GM18870 (cell line): ENCODE data around the gene HNRNPR.
"Not testable (repeated sequence)": the region's sequence is repeated elsewhere in the genome, so short reads cannot be mapped to it uniquely, and the experiment has no call there.

Source experiments
- ATAC-seq: cut with Tn5 transposase; IDR thresholded peaks from one replicate; pipeline ENCODE4 v1.9.1; 2021; ENCODE audit warnings: moderate library complexity; ENCODE audit not compliant: unreplicated experiment

HNRNPR gene

GRCh38 chr1:23344111-23344986 is at the start of gene HNRNPR:
Gene HNRNPR, minus strand, starts transcription at chr1:23344284. Its CDS starts 3,276 bp downstream, at chr1:23341008.
- ATAC-seq, result peak; percentile 84

DNA sequence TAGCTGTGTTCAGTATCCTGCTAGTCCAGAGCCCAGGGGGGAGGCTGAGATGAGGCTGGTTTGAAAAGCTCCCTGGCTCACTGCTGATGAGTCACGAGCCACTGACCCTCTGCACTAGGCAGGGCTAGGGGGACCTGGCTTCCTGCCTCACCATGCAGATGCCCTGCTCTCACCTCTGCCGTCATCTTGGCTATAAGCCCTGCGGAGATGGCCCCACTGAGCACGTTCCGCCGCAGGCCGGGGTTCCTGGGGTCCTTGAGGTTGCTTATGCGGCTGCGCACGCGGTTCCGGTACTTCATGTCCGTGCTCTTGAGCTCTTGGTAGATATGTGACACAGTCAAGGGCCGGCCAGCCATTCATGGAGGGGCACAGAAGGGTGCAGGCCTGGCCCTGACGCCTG is 49.6 kb upstream of the HNRNPR start:
- ATAC-seq, result no peak

DNA sequence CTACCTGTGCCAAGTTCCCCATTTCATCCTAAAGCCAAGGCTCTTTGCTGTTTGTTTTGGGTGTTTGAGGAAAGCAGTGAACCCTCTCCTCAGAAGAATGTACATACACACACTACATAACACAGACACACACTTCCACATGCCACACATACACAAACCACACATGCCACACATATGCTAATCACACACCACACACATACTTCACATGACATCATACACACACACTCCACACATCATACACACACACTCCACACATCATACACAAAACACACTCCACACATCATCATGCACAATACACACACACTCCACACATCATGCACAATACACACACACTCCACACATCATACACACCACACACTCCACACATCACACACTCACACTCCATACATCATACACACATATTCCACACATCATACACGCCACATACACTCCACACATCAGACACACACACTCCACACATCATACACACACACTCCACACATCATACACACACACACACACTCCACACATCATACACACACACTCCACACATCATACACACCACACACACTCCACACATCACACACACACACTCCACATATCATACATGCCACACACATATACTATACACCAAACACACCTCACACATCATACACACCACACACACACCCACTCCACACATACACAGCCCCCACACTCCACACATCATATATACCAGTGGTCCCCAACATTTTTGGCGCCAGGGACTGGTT is 48.2 kb upstream of the HNRNPR start:
- no peak for ATAC-seq

- ATAC-seq, result no peak
Measured at GRCh38 chr1:23389837-23390321, 45.8 kb upstream of the HNRNPR start.

DNA sequence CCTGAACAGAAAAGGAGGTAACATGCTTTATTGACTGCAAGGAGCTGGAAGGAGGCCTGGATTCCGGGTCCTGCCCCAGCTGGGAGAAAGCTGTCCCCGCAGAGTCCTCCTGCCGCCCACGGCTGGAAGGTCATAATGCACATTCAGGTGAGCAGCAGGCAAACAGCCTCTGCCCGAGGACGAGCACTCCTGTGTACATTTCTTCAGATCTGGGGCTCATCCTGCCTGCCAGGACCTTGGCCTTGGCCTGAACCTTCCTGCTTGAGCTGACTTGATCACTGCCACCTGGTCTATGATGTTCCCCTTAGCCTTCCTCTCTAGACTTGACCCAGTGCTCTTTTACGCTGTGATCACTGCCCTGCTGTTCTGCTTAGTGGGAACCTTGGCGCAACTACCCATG is 43.4 kb upstream of the HNRNPR start:
- no peak for ATAC-seq

DNA sequence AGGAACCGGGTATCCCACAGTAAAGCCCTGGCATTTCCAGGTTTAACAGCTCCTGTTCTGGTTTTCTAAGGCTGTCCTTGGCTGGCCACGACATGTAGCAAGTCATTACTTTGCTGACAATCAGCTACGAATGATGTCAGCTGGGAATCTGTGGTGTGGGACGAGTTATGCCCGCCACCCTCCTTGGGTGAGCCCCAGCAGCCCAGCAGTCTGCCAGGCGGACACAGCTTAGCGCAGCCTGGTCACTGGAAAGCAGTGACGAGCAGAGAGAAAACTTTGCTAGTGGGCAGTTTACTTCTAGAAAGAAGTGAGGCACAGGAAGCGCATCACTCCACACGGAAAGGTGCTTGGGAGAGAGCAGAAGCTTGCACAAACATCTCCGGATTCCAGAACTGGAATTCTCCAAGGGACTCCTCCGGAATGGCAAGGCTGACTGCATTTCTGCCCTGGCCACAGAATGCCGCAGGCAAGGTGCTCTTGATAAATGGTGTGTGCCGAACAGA is 41.1 kb upstream of the HNRNPR start:
- ATAC-seq, result no peak

DNA sequence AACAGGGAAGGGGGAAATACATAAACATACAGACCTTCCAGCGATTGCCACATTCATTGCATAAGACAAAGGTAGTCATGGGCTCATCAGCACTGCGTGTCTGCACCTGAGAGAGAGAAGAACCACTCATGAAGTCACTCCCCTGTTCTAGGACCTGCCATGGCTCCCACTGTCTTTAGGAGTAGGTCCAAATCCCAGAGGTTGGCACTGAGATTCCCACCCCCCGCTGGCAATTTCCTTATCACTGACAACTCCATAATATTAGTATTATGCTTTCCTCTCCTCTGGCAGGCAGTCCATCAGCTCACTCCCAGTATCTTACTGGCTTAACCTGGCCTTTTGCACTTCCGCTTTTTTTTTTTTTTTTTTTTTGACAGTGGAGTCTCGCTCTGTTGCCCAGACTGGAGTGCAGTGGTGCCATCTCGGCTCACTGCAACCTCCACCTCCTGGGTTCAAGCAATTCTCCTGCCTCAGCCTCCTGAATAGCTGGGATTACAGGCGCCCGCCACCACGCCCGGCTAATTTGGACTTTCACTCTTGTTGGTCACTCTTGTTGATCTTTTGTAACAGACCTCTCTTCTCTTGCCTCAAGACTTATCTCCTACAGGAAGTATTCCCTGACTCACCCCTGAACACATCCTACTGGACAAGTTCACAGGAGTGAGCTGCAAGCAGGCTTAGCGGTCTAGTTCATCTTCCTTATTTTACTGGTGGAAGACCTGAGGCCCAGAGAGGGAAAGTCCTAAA is 40.4 kb upstream of the HNRNPR start:
- no peak for ATAC-seq

- no peak for ATAC-seq
Measured at GRCh38 chr1:23383577-23384311, 39.7 kb upstream of the HNRNPR start.

- no peak for ATAC-seq
Measured at GRCh38 chr1:23381233-23381885, 37.3 kb upstream of the HNRNPR start.

DNA sequence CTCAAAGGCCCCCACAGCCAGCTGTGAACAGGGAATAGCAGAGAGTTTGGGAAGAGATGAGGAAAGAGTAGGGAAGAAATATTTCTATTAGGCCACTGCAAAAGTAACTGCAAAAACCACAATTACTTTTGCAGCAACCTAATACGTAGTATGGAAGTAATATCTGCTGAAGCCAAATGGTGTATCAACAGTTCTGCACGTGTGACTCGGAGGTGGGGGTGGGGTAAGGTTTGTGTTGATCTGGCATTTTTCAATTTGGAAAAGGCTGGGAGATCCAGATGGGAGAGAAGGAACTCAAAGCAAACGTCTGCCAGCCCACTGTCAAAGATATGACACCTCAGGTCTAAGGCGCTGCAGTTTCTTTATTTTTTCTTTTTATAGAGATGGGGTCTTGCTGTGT is 36.6 kb upstream of the HNRNPR start:
- no peak for ATAC-seq

DNA sequence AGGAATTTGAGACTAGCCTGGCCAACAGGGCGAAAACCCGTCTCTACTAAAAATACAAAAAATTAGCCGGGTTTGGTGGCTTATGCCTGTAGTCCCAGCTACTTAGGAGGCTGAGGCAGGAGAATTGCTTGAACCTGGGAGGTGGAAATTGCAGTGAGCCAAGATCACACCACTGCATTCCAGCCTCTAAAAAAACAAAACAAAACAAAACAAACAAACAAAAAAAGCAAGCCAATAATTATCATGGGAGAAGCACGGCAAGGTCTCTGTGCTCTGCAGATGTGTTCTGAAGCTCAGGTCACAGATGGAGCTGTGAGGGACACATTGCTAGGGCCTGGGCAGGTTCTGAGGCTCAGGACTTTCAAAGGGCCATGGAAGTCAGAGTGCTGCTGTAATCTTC is 36.2 kb upstream of the HNRNPR start:
- ATAC-seq, result not testable (repeated sequence)

DNA sequence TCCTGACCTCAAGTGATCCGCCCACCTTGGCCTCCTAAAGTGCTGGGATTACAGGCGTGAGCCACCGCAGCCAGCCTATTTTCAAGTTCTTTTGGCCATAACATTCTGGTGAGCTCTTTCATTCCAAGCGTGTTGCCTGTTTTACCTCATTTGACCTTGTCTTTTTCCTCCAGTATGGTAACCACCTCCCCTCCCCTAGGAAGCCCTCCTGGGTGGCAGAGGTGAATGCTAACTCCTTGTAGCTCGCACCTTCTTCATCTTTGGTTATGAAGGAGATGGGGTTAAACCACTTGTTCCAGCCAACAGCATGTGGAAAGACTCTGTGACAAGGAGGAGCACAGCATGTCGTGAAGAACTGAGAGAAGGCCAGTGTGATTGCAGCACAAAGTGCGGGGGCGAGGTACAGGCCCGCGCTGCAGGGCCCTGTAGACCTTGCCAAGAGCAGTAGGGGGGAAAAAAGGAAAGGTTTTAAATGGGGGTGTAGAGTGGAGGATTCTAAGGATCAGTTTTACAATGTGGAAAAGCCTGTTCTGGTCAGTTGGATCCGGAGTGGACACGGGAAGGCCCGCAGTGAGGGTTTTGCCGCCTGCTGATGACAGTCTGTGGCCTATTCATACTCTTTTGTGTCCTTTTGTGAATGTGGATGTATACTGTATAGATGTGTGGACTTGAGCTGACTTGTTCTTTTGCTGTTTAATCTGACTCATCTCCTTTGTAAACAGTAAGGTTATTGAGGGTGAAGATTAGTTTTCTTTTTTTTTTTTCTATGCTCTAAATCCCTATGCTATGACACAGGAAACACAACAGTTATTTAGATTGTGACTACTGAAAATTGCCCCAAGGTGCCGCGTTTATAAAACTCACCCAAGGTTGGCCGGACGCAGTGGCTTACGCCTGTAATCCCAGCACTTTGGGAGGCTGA is 33.1 kb upstream of the HNRNPR start:
- ATAC-seq, result no peak

- ATAC-seq, result not testable (repeated sequence)
Measured at GRCh38 chr1:23374079-23374735, 30.1 kb upstream of the HNRNPR start.

DNA sequence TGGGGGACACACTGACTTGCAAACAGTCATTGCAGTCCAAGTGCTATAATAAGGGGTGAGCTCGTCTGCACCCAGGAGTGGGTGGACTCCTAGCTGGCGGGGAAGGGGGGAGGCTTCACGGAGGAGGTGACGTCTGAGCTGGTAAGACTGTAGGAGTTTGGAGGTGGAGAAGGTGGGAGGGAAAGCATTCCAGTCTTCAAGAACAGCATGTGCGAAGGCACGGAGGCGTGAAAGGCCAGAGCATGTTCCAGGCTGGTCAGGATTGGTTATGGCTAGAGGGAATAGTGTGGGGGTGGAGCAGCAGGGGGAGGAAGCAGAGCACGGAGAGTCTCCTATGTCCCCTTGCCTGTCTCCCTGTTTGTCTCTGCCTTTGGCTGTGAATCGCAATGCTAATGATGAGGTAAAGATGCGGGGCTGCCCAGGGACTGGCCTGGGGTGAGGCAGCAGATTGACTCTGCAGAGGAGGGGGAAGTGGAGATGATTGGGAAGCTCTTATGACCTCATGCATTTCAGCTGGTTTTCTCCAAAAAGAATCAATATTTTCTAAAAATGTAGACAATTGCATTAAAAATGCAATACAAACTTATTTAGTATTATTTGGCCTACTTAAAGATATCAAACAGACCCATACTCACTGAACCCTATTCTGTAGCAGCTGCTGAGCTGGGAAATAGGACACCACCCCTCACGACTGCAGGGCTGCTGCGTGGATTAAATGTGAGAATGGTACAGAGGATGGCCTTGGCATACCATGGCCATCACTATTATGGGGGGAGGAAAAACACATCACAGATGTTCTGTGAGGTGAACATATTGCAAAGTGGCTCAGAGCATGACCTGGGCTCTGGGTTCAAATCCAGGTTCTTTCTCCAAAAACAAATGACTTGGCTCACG is 28.1 kb upstream of the HNRNPR start:
- no peak for ATAC-seq

- ATAC-seq, result no peak
Measured at GRCh38 chr1:23370709-23371584, 26.9 kb upstream of the HNRNPR start.

- ATAC-seq, result no peak
Measured at GRCh38 chr1:23370330-23370708, 26.2 kb upstream of the HNRNPR start.
